ENCODE measurements around the gene FAM193B.

Gene FAM193B

DNA sequence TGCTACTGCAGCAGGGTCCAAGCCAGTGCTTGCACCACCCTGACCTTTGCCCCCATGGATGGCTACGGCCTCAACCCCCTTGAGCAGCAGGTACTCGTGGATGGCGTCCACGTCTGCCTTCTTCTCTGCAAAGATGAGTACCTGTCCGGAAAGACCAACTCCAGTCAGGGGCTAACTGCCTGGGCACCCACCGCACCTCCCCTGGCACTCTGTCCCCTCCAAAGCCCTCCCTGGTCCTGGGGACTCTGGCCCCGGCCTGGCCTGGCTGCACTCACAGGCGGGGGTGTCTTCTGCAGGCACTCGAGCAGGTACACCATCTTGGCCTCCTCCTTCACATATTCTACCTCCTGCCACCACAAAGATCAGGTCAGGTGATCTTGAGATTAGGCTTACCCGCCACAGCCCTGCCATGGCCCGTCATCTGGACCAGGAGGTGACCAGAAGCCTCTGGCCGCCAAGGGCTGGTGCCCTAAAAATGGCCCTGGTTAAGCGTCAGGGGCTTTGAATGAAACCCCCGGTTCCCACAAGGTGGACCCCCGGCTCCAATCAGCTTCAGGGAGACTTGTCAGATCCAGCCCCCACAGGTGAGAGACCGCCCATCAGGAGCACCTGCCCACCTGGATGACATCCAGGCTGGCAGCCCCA, 41.5 kb downstream of the FAM193B start:
- no peak for DNase-seq

DNA sequence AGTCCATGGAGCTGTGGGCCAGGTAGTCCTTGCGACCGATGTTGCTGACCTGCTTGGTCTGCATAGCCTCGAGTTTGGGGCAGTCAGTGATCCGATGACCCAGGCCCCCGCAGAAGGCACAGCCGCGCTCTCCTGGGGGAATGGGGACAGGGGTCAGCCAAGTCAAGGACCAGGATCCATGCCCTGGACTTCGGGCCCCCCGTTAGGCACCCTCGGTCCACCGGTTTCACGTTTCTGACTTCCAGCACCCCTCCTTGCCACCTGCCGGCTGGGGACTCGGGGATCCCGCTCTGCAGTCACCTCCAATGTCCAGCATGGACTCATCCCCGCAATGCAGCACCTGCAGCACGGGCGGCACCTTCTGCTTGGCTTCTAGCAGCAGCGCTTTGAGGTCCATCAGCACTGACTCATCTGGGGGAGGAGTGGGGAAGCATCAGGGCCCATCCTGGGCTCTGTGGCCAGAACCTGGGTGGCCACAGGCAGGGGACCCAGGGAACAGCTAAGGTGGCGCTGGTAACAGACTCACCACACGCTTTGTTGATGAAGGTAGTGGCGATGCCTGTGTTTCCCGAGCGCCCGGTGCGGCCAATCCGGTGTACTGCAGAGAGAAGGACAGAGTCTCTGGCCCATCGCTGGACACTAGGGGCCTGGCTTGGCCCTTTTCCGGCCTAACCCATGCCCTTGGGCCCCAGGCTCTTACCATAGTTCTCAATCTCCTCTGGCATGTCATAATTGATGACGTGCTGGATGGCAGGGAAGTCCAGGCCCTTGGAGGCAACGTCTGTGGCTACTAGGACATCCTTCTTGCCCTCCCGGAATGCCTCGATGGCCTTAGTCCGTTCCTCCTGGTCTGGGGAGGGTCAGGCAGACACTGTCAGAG, 42.3 kb downstream of the FAM193B start:
- no peak for DNase-seq

DNA sequence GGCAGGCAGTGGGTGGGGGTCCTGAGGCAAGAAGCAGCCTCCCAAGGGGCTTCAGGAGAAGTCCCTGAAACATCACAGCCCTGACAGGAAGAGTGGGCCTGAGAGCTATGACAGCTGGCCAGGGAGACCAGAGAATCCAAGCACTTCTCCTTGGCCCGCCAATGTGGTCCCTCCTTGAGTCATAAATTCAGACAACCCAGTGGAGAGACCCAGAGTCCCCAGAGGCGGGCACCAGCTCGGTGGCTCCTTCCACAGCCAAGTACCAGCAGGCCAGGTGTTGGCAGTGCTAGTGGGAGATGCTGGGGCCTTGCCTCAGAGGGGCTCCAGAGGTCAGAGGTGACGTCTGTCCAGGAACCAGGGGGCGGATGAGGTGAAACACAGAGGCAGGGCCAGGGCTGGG, 43.2 kb downstream of the FAM193B start:
- no peak for DNase-seq

DNA sequence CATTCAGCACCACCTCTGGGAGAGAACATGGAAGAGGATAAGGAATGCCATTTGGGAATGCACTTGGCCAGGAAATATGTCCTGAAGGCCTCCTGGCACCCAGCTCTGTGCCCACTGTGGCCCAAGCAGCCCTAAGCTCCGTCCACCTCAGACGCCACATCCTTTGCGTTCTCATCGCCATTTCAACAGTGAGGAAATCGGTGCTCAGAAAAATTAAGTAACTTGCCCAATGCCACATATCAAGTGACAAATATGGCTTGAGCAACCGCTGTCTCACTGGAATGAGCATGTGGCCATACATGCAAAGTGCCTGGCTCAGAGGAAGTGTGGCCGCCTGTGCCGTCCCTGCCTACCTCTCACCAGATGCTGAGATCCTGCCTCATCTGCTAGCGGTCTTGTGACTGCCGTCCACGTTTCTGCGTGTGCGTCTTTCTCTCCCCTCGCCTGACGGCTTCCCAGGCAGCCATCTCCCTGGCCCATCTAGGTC, 43.8 kb downstream of the FAM193B start:
- DNase-seq = no peak

DNA sequence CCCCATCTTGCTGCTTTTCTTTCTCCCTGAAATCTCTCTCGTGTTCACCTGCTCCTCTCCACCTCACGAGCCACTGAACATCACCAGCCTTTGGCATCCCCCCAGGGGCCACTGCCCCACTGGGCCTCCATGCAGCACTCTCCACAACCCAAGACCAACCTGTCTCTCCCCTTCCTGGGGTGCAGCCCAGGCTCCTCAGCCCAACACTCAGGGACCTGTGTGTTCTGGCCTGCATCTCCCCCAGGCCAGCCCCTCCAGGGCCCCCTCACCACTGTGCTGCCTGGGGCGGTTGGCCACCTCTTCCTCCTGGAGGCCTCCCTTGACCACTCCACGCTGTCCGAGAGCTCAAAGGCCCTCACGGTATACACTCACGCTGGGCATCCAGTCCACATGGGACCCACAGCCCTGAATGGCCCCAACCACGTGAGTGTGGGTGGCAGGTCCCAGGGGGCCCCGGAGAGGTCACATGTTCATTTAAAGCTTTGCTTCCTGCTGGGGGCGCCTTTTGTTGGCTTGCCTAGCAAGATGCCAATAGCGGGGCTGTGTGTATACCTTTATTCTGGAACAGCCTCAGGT, 44.3 kb downstream of the FAM193B start:
- no peak for DNase-seq

DNA sequence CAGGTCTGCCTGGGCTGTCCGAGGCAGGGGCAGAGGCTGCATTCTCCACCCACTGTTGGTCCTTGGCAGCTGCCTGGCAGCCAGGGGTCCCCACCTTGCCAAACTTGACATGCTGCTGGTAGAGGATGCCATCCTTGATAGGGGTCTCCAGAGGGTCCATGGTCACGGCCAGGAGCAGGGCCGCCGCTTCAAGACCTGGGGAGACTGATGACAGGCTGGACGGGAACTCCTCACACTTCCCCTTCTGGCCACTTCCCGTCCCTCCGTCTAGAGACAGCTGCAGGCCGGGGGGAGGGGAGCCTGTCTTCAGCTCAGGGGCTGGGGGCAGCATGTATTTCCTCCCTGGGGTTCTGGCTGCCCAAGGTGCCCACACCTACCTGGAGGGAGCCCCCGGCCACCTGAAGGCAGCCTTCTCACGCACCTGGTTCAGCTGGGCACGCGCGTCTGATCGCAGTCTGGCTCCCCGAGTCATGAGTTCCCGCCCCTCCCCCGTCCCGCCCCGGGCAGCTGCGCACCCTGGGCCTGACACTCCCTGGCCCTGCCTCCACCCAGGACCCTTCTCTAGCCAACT, 44.9 kb downstream of the FAM193B start, which contains the start of gene DOK3:
Gene DOK3 (minus strand): TSS at position 446 of the 571 bp plus-strand sequence. CDS start 286 bp downstream, at position 160.
- peak; percentile 32 for DNase-seq

DNA sequence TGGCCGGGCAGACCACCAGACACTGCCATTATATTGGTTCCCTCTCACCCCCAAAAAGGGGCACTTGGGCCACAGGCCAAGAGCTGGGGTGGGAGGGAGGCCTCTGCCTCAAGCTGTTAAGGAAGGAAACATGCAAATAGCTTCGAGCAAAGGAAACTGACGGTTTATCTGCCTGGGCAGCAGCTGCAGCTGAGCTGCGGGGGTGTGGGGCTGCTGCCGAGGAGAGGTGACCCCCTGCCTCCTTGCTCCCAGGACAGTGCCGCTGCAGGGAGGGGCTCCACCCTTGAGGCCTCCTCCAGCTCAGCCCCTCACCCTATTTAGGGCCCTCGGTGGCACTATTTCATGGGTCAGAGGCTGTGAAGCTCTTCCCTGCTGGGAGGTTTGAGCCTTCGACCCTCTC, 45.5 kb downstream of the FAM193B start:
- DNase-seq = no peak

DNA sequence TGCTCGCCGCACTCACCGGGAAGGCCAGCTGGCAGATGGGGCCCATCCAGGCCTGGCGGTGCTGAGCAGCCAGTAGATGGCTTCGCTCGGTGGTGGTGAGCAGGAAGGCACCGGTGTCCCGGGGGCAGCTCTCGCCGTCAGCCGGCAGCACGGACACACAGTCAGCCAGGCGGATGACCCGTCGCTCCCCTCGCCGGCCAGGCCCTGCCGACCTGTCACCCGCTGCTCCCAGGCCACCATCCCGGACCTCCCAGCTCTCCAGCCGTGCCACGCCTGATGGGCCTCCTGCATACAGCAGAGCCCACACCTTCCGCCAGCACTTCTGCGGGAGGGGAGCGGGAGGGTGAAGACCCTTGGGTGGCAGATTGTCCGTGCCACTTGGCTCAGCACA, 46.1 kb downstream of the FAM193B start:
- no peak for DNase-seq

DNA sequence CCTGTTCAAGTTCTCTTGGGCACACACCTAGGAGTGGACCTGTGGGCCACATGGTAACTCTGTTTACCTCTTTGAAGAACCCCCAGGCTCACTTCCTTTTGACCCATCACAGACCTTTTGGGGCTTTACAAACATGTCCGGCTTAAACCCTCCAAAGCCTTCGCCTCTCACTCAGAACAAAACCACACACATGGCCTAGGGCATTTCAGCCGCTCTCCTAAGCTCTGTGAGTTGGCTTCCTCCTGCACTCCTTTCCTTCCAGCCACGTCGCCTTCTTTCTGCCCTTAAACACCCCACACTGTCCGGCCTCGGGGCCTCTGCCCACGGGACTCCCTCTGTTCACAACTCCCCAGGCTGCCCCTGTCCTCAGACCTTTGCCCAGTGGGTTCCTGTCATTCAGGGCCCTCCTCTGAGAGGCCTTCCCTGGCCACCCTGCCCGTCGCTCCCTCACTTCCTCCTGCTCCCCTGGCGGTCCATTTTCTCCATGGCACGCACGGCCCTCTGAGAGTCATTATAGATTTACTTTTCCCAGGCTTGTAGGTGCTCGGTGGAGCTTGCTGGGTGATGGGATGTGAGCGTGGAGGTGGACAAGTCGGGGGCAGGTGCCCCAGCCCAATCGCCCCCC, 46.7 kb downstream of the FAM193B start:
- no peak for DNase-seq

DNA sequence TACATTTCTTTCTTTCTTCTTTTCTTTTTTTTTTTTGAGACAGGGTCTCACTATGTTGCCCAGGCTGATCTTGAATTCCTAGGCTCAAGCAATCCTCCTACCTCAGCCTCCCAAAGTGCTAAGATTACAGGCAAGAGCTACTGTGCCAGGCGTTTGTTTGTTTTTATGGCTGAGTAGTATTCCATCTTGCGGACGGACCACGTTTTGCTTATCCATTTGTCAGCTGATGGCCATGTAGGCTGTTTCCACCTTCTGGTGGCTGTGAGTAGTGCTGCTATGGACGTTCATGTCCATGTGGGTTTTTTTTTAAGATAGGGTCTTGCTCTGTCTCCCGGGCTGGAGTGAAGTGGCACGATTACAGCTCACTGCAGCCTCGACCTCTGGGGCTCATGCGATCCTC, 47.2 kb downstream of the FAM193B start:
- no peak for DNase-seq

DNA sequence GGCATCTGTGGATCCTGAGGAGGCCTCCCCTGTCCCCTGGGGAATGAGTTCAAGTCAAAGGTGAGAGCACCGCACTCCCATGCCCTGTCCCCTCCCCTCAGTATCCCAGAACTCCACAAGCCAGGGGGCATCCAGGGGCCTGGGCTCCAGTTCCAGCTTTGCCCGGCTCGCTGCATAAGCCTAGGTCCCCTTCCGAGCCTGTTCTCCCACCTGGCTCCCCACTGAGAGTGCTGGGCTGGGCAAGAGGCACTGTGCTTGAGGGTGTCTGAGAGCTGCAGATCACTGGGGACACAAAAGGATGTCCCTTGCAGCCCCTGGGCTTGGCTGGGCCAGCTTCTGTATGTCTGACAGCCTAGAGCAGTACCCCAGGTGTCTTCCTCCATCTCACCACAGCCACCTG, 49.3 kb downstream of the FAM193B start:
- no peak for DNase-seq

DNA sequence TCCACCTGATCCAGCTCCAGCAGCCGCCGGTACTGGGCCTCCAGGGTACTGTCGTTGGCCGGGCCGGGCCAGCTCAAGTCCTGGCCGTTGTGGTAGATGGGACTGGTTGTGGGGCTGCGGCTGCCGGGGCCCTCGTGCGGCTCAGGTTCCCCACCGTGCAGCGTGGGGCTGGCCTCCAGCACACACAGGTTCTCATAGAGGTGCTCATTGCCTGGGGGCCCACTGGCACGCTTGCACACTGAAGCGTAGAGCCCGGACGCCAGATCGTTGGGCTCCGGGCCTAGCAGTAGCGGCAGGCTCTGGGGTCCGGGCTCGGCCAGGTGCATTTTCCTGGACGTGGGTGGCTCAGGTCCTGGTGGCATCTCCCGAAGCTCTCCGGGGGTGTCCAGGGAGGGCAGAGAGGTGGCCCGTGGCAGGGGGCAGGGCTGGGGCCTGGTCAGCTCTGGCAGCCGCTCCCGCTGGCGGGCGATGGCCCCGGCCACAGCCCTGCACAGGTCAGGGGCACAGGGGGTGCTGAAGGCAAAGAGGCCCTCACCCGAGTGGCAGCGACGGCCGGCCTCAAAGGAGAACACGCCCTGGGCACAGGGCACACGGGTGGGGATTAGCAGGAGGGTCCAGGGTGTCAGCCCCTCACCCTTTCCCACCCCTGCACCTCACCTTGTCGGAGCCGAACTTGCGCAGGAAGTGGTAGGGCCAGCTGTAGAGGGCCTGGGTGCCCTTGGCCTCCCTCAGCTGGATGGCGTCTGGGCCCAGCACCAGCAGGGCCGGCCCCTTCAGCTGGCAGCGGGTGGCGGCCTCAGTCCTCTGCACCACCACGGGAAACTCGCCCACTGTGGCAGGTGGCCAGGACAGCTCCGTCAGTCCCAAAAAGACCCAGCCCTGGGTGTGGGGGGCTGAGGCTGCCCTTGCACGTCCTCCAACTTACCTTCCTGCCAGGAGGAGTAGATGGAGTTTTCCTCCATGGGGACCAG, 50.0 kb downstream of the FAM193B start:
- no peak for DNase-seq

DNA sequence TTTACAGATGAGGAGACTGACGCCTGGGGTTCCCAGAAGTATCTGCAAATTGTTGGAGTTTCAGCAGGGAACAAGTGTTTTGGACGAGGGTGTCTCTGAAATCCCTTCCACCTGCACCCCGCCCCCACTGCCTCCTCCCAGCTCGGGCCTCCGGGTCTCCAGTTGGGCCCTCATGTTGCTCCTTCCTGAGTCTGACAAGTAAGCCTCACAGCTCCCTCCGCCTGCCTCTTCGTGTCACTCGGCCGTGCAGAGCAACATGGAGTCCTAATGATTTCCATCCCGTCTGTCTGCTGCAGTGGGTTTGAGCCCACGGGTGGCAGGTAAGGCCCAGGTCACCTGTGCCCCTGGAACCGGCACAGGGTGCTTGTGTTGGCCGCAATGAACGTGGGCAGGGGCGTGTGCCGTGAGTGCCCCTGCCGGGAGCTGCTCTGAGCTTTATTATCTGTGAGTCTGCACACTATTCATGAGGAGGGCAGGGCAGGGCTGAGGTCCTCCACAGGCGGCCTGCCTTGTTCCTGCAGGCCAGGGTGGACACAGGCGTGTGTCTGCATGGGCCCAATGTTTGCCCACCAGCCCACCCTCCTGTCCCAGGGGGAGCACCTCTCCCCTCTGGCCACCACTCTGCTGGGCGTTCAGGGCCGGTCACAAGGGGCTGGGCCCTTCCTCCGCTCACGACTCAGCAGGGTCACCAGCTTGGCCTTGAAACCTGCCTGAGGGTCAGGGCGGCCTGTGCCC, 50.8 kb downstream of the FAM193B start:
- no peak for DNase-seq

DNA sequence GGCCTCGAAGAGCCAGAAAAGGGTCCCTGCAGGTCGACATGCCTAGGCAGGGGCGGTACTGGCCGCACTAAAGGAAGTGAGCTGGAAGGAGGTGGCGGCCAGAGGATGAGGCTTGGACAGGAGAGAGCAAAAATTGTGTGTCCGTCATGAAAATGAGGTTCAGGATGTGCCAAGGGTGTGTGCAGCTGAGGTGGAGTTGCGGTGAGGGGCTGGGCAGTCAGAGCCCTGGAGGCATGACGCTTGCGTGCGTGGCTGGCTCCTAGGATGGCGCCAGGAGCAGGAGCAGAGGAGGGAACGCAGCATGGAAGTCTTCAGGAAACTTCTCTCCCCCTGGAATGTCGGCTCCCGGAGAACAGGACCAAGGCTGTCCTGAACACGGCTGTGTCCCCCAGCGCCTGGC, 51.5 kb downstream of the FAM193B start:
- DNase-seq = no peak

DNA sequence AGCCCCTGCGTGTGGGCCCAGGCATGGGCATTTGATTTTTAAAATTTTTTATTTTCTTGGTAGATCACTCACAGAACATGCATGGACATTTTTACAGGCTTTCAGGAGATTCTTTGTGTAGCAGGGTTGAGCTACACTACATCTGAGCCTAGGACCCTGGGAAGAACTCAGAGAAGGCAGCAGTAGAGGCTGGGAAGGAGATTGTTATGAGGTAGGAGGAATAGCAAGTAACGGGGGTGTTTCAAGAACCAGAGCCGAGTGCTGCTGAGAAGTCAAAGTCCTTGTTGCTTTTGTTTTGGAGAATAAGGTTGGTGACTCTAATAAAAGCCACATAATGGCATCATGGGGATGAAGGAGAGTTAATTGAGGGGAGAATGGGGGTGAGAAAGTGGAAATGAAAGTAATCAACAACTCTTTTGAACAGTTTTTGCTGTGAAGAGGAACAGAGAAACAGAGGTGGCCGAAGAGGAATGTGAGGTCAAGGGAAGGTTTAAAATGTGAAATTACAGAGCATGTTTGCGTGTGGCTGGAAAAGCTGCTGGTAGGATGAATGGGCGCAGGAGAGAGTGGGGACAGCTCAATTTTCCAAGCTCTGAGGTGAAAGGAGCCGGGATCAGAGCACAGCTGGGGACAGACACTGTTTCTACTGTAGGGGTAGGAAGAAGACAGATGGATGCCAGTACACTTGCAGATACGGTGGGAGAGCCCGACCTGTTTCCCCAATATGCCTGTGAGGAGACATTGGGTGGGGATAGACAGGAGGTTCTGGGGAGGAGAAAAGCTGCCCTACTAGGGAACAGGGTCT, 52.3 kb downstream of the FAM193B start:
- DNase-seq = peak; percentile 65

DNA sequence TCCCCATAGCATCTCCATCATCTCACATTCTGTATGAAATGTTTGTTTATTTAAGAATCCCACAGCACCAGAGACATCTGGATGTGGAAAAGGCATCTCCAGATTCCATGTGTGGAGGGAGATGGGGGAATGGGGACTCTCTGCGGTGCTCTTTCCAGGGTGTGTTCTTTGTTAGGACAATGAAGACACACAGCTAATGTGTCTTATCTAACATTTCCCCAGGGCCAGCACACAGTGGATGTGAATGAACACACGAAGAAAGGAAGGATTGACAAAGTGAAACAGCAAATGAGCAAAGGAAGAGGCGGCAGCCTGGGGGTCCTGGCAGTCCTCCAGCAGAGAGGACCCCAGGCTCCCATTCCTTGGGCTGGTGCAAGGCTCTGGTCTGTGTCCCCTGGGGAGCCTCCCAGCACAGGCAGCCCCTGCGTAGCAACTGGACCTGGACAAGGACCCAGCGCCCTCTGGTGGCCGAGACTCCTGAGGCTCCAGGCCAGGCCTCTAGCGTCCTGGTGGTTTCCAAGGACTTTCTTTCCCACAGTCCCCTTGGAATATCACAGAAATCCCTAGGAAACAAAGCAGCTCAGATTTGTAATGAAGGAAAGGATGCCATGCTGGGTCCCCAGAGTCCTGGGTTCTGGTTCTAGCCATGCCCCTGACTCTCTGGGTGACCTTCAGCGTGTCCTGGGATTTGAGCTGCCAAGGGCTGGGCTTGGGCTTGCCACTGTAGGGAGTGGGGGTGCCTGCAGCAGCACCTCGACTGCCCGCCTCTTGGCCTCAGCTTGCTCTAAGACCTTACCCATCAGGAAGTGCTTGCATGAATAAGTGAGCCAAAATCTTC, 53.5 kb downstream of the FAM193B start:
- DNase-seq = peak; percentile 78

DNA sequence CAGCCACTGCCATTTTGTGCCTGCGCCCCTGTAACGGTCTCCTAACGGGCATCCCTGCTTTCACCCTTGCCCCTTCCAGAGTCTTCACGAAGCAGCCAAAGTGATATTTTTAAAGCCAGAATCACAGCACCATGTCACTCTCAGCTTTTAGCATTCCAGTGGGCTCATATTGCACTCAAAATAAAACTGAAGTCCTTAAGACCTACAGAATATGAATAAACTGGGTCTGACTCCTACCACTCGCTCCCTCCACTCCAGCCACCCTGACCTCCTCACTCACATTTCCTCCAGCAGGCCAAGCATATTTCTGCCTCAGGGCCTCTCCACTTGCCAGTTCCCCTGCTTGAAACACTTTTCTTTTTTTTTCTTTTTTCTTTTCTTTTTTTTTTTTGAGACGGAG, 54.5 kb downstream of the FAM193B start:
- DNase-seq = no peak

DNA sequence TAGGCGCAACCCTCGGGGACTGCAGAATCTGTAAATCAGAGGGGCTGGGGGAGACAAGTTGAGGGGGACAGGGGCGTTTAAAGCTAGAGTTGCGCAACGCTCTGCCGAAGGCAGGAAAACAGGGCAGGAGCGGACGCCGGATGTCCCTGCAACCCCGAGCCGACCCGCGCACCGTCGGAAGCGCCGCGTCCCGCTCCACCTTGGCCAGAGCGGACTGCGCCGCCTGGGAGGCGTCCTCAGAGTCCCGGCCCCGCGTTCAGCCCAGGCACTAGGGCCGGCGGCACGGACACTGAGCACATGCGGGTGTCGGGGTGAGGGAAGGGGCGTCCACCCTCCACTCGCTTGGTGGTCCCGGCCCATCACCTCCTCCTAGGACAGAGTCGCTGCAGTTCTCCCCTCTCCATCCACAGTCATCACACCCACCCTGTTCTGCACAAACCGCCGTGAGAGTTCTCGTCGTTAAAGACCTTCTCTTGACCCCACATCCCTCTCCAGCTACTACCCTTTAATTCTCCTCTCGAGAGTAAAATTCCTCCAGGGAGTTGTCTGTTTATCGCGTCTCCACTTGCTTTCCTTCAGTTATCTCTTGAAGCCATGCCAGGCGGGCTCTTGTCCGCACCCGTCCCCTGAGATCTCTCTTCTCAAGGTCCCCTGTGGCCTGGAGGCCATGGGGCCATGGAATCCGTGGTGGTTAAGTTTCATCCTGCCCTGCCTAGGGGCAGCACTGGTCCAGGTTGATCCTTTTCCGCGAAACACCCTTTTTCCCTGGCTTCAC, 56.2 kb downstream of the FAM193B start:
- DNase-seq = no peak

All from RPMI8226 (cell line).